GM12878 (cell line): ENCODE data around the gene CLDN14. TPM values are rescaled to one million over a fixed set of nuclear protein-coding genes. Genes with fewer than 3 reads are reported as not detected.

Experiments
- ATAC-seq: fragments of 200-7000 bp; cut with Tn5 transposase; 3 replicates; pipeline ENCODE4 v1.9.1; 2020; ENCODE audit warnings: mild to moderate bottlenecking, moderate library complexity
- BruUV-seq: library from RNA; stranded (reverse); fragments of 400-500 nt; replicated peaks from 2 replicates; lab custom pipeline; 2021; lab: Mats Ljungman, UMichigan
- CTCF ChIA-PET: fragments of 300-600 bp; sonication (Branson Sonifier 250); formaldehyde crosslinking; extraction: SDS; loops from one replicate; lab custom pipeline; 2021; ENCODE audit warnings: inconsistent platforms; lab: Yijun Ruan, JAX
- POLR2A ChIA-PET: fragments of 350-600 bp; formaldehyde crosslinking; extraction: SDS; loops from one replicate; lab custom pipeline; 2021; ENCODE audit warnings: inconsistent platforms; lab: Charles Lee
- RAD21 ChIA-PET: fragments of 300-600 bp; sonication (Branson Sonifier 250); formaldehyde crosslinking; loops from one replicate; lab custom pipeline; 2023; ENCODE audit warnings: antibody characterized with exemption; ENCODE audit not compliant: unreplicated experiment; lab: Charles Lee
- SMC1A ChIA-PET: fragments of 300-600 bp; sonication (Branson Sonifier 250); formaldehyde crosslinking; loops from one replicate; lab custom pipeline; 2023; ENCODE audit not compliant: unreplicated experiment, uncharacterized antibody; lab: Charles Lee
- DNase-seq: peaks from one replicate; pipeline ENCODE4 v3.0.0-alpha.2; 2011; ENCODE audit warnings: low read depth, low spot score
- FAIRE-seq: peaks from 3 replicates; lab custom pipeline; 2011; peaks lifted over from hg19 to GRCh38; lab: Jason Lieb, UNC
- H2AFZ ChIP-seq: 2 replicates; pipeline ENCODE4 v1.6.0; 2011; ENCODE audit warnings: low read depth, low read length, control low read depth; ENCODE audit not compliant: control insufficient read depth
- H3K27ac ChIP-seq: 2 replicates; pipeline ENCODE4 v1.5.1; 2011; ENCODE audit warnings: control low read depth; ENCODE audit not compliant: control insufficient read depth, insufficient read depth
- H3K27me3 ChIP-seq, 2 experiments: replicated peaks in 1 of 2; 2 replicates each; pipeline versions ENCODE4 v1.6.0 to v1.6.1; 2011; ENCODE audit warnings: low read length in 1 of 2; ENCODE audit not compliant: control insufficient read depth in 2 of 2, insufficient read depth in 2 of 2
- H3K36me3 ChIP-seq, 2 experiments: 2 replicates each; pipeline ENCODE4 v1.5.1; 2011; ENCODE audit warnings: low read length in 1 of 2; ENCODE audit not compliant: control insufficient read depth in 2 of 2, insufficient read depth in 2 of 2
- H3K4me1 ChIP-seq: 2 replicates; pipeline ENCODE4 v1.6.1; 2011; ENCODE audit warnings: mild to moderate bottlenecking, low read length, moderate library complexity, mixed read lengths; ENCODE audit not compliant: control insufficient read depth, insufficient read depth
- H3K4me2 ChIP-seq: 2 replicates; pipeline ENCODE4 v1.6.0; 2011; ENCODE audit warnings: control low read depth; ENCODE audit not compliant: control insufficient read depth, insufficient read depth
- H3K4me3 ChIP-seq: fragments of 200-600 bp; sonication (generic); 2 replicates; pipeline ENCODE4 v1.5.1; 2016
- H3K79me2 ChIP-seq: 2 replicates; pipeline ENCODE4 v1.6.0; 2011; ENCODE audit warnings: low read length; ENCODE audit not compliant: control insufficient read depth, insufficient read depth
- H3K9ac ChIP-seq: 2 replicates; pipeline ENCODE4 v1.8.0; 2011; ENCODE audit warnings: low read length, control low read depth, mixed read lengths; ENCODE audit not compliant: control insufficient read depth, insufficient read depth
- H3K9me3 ChIP-seq: replicated peaks from 3 replicates; pipeline ENCODE4 v1.5.1; 2011; ENCODE audit warnings: mild to moderate bottlenecking, low read length; ENCODE audit not compliant: control insufficient read depth, insufficient read depth
- H4K20me1 ChIP-seq: 2 replicates; pipeline ENCODE4 v1.6.0; 2011; ENCODE audit not compliant: control insufficient read depth, insufficient read depth
- CBFB ChIP-seq: IDR thresholded peaks from 2 replicates; pipeline ENCODE4 v1.6.1; 2016; ENCODE audit warnings: antibody characterized with exemption, low read depth
- CBX3 ChIP-seq: fragments of 200-600 bp; sonication (generic); IDR thresholded peaks from 2 replicates; pipeline ENCODE4 v1.6.1; 2016; ENCODE audit warnings: low read depth, borderline replicate concordance
- MTA3 ChIP-seq: IDR thresholded peaks from 2 replicates; pipeline ENCODE4 v1.6.1; 2012; ENCODE audit warnings: low read length, inconsistent platforms, borderline replicate concordance
- RUNX3 ChIP-seq: IDR thresholded peaks from 2 replicates; pipeline ENCODE4 v1.6.1; 2012; ENCODE audit warnings: low read length, inconsistent platforms
- TCF3 ChIP-seq: IDR thresholded peaks from 2 replicates; pipeline ENCODE4 v1.6.1; 2012; ENCODE audit warnings: low read depth, mild to moderate bottlenecking, low read length, borderline replicate concordance; ENCODE audit not compliant: insufficient read depth
- WGBS: methylation state at CpG from one replicate; pipeline ENCODE4 v1.1.6; 2016; ENCODE audit warnings: low lambda C conversion rate; ENCODE audit not compliant: insufficient replicate concordance, insufficient coverage; ENCODE audit errors: missing lambda C conversion rate; 5-methylcytosine and 5-hydroxymethylcytosine counted together
- in situ Hi-C: fragments of 300-500 bp; cut with MboI; formaldehyde crosslinking; loops from 9 replicates; pipeline ENCODE4 v1.14.3; 2018; ENCODE audit warnings: mixed read lengths
- intact Hi-C: fragments of 100-400 bp; cut with micrococcal nuclease; formaldehyde crosslinking; loops from one replicate; pipeline ENCODE4 v1.14.2; 2022; ENCODE audit not compliant: unreplicated experiment
- polyA plus RNA-seq, 11 experiments: library from polyadenylated mRNA; depleted of rRNA in 4 of 11; unstranded in 6 of 11; stranded (reverse) in 5 of 11; fragments of >200 nt; fragmentation: Nextera tagmentation in 4 of 11; fragmentation: Illumina TruSeq in 1 of 11; extraction: Ambion mirVana in 4 of 11; extraction: Trizol in 1 of 11; gene quantifications; 1 replicate in 1 of 11; 2 replicates in 10 of 11; pipeline versions ENCODE4 v1.2.1 to v1.2.3, GENCODE V29; 2011 to 2016; ENCODE audit warnings: inconsistent platforms in 2 of 11, missing spikeins in 2 of 11, low read depth in 1 of 11
- total RNA-seq, 4 experiments: library from RNA; depleted of rRNA in 3 of 4; stranded (reverse); fragments of >200 nt in 3 of 4; fragmentation: Illumina TruSeq in 1 of 4; extraction: Trizol in 1 of 4; gene quantifications; 2 replicates each; pipeline versions ENCODE4 v1.2.1 to v1.2.3, GENCODE V29; 2013 to 2021
- TF ChIP-seq, protein P1 (sequence below): IDR thresholded peaks from 2 replicates; pipeline ENCODE4 v1.6.1; 2011; ENCODE audit warnings: borderline replicate concordance, low read depth, mild to moderate bottlenecking, moderate library complexity, mixed read lengths, low read length; ENCODE audit not compliant: insufficient read depth; ENCODE audit errors: extremely low read length
- TF ChIP-seq, protein P2 (sequence below): fragments of 150-350 bp; IDR thresholded peaks from 2 replicates; pipeline ENCODE4 v1.6.1; 2016; ENCODE audit warnings: low read depth, low read length
- TF ChIP-seq, protein P3 (sequence below): fragments of 450-650 bp; IDR thresholded peaks from 2 replicates; pipeline ENCODE4 v1.6.1; 2017; ENCODE audit warnings: antibody characterized with exemption, mild to moderate bottlenecking, moderate library complexity
- TF ChIP-seq, protein P4 (sequence below): IDR thresholded peaks from 2 replicates; pipeline ENCODE4 v1.6.1; 2012; ENCODE audit warnings: low read length, inconsistent platforms
- TF ChIP-seq, protein P5 (sequence below): IDR thresholded peaks from 2 replicates; pipeline ENCODE4 v1.6.1; 2012; ENCODE audit warnings: improper control_type of control experiment, low read depth, low read length; ENCODE audit not compliant: insufficient replicate concordance

Gene CLDN14
- total and polyA plus RNA-seq, 10 of the 15 experiments (the other 5 are each of a cell fraction or from before 2014, with no cell fraction given): 0.90 to 19.4 (median 6.6) TPM

DNA sequence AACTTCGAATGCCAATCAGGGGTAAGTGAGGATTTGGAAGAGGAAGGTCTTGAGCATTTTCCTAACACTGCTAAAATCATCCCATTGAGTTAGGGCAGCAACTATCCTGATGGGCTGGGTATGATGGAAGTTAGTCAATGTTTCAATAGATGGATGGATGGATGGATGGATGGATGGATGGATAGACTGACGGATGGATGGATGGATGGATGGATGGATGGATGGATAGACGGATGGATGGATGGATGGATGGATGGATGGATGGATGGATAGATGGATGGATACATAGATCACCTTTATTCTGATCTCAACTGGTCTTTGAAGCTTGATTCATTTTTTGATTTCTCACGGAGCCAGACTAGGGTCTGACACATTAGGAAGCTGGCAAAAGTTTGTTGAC, 2.3 kb upstream of the CLDN14 start:
- CTCF ChIA-PET: interaction anchor here (0.9 to 1.6 kb wide), 2 partner anchors 11 to 148 kb away, joined by 4 read pairs; no protein-coding TSS in a partner anchor
- 27% methylated on average over 4 of the region's 4 CpGs for WGBS
- in situ Hi-C loops (no loop called here), intact Hi-C loops (no loop called here)
- no peak overlapping the region for H3K27ac ChIP-seq
- DNase-seq (no peak), FAIRE-seq (no peak), ATAC-seq (no peak)
- no peaks in the 10 kb centered on the region for H3K36me3 ChIP-seq
- no peak overlapping the region for H3K4me2 ChIP-seq
- SMC1A ChIA-PET: no interaction called here
- no peaks in the 10 kb centered on the region for H3K27me3 ChIP-seq
- no peak overlapping the region for H3K4me3 ChIP-seq
- no peak overlapping the region for H2AFZ ChIP-seq
- H3K4me1 ChIP-seq: peaks cover 3% of the 10 kb centered on the region
- RAD21 ChIA-PET: no interaction called here
- no peaks in the 10 kb centered on the region for H4K20me1 ChIP-seq
- no peak overlapping the region for H3K9ac ChIP-seq
- H3K9me3 ChIP-seq: no peaks in the 10 kb centered on the region
- no TSS peak for BruUV-seq
- POLR2A ChIA-PET: no interaction called here
- no peaks in the 10 kb centered on the region for H3K79me2 ChIP-seq
- TF ChIP-seq TCF3: no peak
- TF ChIP-seq, protein P1, sequence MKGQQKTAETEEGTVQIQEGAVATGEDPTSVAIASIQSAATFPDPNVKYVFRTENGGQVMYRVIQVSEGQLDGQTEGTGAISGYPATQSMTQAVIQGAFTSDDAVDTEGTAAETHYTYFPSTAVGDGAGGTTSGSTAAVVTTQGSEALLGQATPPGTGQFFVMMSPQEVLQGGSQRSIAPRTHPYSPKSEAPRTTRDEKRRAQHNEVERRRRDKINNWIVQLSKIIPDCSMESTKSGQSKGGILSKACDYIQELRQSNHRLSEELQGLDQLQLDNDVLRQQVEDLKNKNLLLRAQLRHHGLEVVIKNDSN: no peak
- TF ChIP-seq MTA3: no peak
- TF ChIP-seq, protein P2, sequence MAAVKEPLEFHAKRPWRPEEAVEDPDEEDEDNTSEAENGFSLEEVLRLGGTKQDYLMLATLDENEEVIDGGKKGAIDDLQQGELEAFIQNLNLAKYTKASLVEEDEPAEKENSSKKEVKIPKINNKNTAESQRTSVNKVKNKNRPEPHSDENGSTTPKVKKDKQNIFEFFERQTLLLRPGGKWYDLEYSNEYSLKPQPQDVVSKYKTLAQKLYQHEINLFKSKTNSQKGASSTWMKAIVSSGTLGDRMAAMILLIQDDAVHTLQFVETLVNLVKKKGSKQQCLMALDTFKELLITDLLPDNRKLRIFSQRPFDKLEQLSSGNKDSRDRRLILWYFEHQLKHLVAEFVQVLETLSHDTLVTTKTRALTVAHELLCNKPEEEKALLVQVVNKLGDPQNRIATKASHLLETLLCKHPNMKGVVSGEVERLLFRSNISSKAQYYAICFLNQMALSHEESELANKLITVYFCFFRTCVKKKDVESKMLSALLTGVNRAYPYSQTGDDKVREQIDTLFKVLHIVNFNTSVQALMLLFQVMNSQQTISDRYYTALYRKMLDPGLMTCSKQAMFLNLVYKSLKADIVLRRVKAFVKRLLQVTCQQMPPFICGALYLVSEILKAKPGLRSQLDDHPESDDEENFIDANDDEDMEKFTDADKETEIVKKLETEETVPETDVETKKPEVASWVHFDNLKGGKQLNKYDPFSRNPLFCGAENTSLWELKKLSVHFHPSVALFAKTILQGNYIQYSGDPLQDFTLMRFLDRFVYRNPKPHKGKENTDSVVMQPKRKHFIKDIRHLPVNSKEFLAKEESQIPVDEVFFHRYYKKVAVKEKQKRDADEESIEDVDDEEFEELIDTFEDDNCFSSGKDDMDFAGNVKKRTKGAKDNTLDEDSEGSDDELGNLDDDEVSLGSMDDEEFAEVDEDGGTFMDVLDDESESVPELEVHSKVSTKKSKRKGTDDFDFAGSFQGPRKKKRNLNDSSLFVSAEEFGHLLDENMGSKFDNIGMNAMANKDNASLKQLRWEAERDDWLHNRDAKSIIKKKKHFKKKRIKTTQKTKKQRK: no peak
- TF ChIP-seq, protein P3, sequence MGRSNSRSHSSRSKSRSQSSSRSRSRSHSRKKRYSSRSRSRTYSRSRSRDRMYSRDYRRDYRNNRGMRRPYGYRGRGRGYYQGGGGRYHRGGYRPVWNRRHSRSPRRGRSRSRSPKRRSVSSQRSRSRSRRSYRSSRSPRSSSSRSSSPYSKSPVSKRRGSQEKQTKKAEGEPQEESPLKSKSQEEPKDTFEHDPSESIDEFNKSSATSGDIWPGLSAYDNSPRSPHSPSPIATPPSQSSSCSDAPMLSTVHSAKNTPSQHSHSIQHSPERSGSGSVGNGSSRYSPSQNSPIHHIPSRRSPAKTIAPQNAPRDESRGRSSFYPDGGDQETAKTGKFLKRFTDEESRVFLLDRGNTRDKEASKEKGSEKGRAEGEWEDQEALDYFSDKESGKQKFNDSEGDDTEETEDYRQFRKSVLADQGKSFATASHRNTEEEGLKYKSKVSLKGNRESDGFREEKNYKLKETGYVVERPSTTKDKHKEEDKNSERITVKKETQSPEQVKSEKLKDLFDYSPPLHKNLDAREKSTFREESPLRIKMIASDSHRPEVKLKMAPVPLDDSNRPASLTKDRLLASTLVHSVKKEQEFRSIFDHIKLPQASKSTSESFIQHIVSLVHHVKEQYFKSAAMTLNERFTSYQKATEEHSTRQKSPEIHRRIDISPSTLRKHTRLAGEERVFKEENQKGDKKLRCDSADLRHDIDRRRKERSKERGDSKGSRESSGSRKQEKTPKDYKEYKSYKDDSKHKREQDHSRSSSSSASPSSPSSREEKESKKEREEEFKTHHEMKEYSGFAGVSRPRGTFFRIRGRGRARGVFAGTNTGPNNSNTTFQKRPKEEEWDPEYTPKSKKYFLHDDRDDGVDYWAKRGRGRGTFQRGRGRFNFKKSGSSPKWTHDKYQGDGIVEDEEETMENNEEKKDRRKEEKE: no peak
- TF ChIP-seq, protein P4, sequence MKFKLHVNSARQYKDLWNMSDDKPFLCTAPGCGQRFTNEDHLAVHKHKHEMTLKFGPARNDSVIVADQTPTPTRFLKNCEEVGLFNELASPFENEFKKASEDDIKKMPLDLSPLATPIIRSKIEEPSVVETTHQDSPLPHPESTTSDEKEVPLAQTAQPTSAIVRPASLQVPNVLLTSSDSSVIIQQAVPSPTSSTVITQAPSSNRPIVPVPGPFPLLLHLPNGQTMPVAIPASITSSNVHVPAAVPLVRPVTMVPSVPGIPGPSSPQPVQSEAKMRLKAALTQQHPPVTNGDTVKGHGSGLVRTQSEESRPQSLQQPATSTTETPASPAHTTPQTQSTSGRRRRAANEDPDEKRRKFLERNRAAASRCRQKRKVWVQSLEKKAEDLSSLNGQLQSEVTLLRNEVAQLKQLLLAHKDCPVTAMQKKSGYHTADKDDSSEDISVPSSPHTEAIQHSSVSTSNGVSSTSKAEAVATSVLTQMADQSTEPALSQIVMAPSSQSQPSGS: no peak
- TF ChIP-seq CBX3: no peak
- no peak for TF ChIP-seq RUNX3
- TF ChIP-seq CBFB: no peak
- TF ChIP-seq, protein P5, sequence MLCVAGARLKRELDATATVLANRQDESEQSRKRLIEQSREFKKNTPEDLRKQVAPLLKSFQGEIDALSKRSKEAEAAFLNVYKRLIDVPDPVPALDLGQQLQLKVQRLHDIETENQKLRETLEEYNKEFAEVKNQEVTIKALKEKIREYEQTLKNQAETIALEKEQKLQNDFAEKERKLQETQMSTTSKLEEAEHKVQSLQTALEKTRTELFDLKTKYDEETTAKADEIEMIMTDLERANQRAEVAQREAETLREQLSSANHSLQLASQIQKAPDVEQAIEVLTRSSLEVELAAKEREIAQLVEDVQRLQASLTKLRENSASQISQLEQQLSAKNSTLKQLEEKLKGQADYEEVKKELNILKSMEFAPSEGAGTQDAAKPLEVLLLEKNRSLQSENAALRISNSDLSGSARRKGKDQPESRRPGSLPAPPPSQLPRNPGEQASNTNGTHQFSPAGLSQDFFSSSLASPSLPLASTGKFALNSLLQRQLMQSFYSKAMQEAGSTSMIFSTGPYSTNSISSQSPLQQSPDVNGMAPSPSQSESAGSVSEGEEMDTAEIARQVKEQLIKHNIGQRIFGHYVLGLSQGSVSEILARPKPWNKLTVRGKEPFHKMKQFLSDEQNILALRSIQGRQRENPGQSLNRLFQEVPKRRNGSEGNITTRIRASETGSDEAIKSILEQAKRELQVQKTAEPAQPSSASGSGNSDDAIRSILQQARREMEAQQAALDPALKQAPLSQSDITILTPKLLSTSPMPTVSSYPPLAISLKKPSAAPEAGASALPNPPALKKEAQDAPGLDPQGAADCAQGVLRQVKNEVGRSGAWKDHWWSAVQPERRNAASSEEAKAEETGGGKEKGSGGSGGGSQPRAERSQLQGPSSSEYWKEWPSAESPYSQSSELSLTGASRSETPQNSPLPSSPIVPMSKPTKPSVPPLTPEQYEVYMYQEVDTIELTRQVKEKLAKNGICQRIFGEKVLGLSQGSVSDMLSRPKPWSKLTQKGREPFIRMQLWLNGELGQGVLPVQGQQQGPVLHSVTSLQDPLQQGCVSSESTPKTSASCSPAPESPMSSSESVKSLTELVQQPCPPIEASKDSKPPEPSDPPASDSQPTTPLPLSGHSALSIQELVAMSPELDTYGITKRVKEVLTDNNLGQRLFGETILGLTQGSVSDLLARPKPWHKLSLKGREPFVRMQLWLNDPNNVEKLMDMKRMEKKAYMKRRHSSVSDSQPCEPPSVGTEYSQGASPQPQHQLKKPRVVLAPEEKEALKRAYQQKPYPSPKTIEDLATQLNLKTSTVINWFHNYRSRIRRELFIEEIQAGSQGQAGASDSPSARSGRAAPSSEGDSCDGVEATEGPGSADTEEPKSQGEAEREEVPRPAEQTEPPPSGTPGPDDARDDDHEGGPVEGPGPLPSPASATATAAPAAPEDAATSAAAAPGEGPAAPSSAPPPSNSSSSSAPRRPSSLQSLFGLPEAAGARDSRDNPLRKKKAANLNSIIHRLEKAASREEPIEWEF: no peak
